Measurements from ENCODE around the gene KRI1. TPM values are rescaled to one million over a fixed set of nuclear protein-coding genes. Genes with fewer than 3 reads are reported as not detected.

The KRI1 gene
- polyA plus RNA-seq, 1 of the 3 experiments (the other 2 are of a cell fraction): 26.7 TPM

DNA sequence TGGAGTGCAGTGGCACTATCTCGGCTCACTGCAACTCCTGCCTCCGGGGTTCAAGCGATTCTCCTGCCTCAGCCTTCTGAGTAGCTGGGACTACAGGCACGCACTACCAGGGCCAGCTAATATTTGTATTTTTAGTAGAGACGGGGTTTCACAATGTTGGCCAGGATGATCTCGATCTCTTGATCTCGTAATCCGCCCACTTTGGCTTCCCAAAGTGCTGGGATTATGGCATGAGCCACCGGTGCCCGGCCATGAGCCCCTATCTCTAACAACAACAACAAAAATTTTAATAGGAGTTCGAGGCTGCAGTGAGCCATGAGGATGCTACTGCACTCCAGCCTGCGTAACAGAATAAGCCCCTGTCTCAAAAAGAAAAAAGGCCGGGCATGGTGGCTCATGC lies 16.3 kb upstream of the KRI1 start:
- H3K4me3 ChIP-seq (ENCODE audit: low read depth in 2 of 2, low read length in 1 of 2): no peak overlapping the region
- no peak overlapping the region for H3K9ac ChIP-seq
- no peak overlapping the region for H2AFZ ChIP-seq (ENCODE audit: low read depth)

DNA sequence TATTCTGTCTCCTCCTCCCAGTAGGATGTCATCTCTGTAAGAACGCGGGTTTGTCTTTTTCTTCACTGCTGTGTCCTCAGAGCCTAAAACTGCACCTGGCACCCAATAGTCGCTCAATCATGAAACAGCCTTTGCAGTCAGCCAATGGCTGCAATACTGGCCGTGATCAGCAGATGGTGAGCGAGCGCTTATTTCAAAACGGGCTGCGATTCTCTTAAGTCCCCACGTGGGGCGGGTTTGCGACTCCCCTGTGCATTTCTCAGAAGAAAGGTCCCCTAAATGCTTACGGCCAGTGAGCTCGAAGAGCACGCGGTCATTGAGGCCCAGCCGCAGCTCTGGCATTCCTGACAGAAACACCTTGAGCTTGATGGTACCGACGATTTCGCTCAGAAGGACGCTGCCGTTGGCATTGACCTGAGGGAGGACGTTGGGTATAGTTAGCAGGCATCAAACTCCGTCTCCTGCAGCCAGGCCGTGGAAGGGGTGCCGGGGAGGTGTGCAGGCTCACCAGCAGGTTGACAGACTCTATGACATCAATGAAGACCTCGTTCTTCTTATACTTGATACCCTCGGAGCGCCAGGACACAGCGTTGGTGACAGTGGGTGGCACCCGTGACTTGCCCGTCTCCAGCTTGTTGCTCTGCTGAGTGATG lies 15.3 kb upstream of the KRI1 start:
- H3K27ac ChIP-seq (ENCODE audit: low read depth in 2 of 2, low read length in 1 of 2): no peak overlapping the region
- H3K4me1 ChIP-seq (ENCODE audit: control insufficient read depth in 1 of 2, insufficient read depth in 2 of 2, low read depth in 1 of 2, low read length in 1 of 2): peaks cover 0 to 3% of the 10 kb centered on the region in 2 experiments; a peak in 1 of 4 replicates
- no peak overlapping the region for H3K4me2 ChIP-seq
- no peaks in the 10 kb centered on the region for H3K9me3 ChIP-seq
- H3K27me3 ChIP-seq (ENCODE audit: insufficient read depth): no peaks in the 10 kb centered on the region
- H3K79me2 ChIP-seq (ENCODE audit: insufficient read depth): no peaks in the 10 kb centered on the region
- ChIA-PET CTCF (interaction anchor here (0.6 to 9.1 kb wide), 55 partner anchors 8 to 283 kb away, joined by 3 to 330 read pairs (median 5); partner anchors contain the start of genes CDKN2D, DNM2, KRI1 and QTRT1), POLR2A (interaction anchor here (0.6 to 1.3 kb wide), 4 partner anchors 59 to 115 kb away, joined by 3 to 7 read pairs (median 4); no protein-coding TSS in a partner anchor)
- H4K20me1 ChIP-seq (ENCODE audit: insufficient read depth): no peaks in the 10 kb centered on the region
- no peaks in the 10 kb centered on the region for H3F3A ChIP-seq (replicated peaks; ENCODE audit: insufficient read depth)
- TF ChIP-seq SIN3A (IDR thresholded peaks at IDR 0.05; ENCODE audit: borderline replicate concordance, low read depth, low read length) (peak; percentile 51; the same call in 1 of the 2 replicates), SMC3 (IDR thresholded peaks at IDR 0.05; ENCODE audit: low read depth, low read length) (peak; percentile 98), RFX5 (IDR thresholded peaks at IDR 0.05; ENCODE audit: low read length) (peak; percentile 51; the same call in 1 of the 2 replicates), NFIC (IDR thresholded peaks at IDR 0.05; ENCODE audit: borderline replicate concordance) (no peak), RCOR1 (IDR thresholded peaks at IDR 0.05; ENCODE audit: low read length) (no peak), TAF1 (IDR thresholded peaks at IDR 0.05; ENCODE audit: borderline replicate concordance, low read depth, low read length) (no peak), RAD21 (IDR thresholded peaks at IDR 0.05; ENCODE audit: low read length) (peak; percentile 98), FOXJ3 (CRISPR knock-in tag; IDR thresholded peaks at IDR 0.05) (no peak), YY1 (IDR thresholded peaks at IDR 0.05; ENCODE audit: low read depth) (no peak), GABPA (IDR thresholded peaks at IDR 0.05; ENCODE audit: low read depth) (no peak), MXI1 (IDR thresholded peaks at IDR 0.05; ENCODE audit: low read depth, low read length) (peak; percentile 91), MEF2A (IDR thresholded peaks at IDR 0.05; ENCODE audit: borderline replicate concordance, low read depth) (no peak)
- TF ChIP-seq, protein P1, sequence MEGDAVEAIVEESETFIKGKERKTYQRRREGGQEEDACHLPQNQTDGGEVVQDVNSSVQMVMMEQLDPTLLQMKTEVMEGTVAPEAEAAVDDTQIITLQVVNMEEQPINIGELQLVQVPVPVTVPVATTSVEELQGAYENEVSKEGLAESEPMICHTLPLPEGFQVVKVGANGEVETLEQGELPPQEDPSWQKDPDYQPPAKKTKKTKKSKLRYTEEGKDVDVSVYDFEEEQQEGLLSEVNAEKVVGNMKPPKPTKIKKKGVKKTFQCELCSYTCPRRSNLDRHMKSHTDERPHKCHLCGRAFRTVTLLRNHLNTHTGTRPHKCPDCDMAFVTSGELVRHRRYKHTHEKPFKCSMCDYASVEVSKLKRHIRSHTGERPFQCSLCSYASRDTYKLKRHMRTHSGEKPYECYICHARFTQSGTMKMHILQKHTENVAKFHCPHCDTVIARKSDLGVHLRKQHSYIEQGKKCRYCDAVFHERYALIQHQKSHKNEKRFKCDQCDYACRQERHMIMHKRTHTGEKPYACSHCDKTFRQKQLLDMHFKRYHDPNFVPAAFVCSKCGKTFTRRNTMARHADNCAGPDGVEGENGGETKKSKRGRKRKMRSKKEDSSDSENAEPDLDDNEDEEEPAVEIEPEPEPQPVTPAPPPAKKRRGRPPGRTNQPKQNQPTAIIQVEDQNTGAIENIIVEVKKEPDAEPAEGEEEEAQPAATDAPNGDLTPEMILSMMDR (IDR thresholded peaks at IDR 0.05): peak; percentile 97
- TF ChIP-seq, protein P2, sequence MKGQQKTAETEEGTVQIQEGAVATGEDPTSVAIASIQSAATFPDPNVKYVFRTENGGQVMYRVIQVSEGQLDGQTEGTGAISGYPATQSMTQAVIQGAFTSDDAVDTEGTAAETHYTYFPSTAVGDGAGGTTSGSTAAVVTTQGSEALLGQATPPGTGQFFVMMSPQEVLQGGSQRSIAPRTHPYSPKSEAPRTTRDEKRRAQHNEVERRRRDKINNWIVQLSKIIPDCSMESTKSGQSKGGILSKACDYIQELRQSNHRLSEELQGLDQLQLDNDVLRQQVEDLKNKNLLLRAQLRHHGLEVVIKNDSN (IDR thresholded peaks at IDR 0.05; ENCODE audit: borderline replicate concordance, low read depth): peak; percentile 46; the same call in 1 of the 2 replicates
- TF ChIP-seq, protein P3, sequence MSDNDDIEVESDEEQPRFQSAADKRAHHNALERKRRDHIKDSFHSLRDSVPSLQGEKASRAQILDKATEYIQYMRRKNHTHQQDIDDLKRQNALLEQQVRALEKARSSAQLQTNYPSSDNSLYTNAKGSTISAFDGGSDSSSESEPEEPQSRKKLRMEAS (IDR thresholded peaks at IDR 0.05; ENCODE audit: low read depth): peak; percentile 84
- WGBS (ENCODE audit: low lambda C conversion rate): 29% methylated on average over 28 of the region's 31 CpGs
- H2AFZ ChIP-seq (ENCODE audit: low read depth): no peak overlapping the region
- no peaks in the 10 kb centered on the region for H3K9me2 ChIP-seq
- no peak overlapping the region for H3K9ac ChIP-seq
- DNase-seq: peak; percentile 86
- H3K4me3 ChIP-seq (ENCODE audit: low read depth in 2 of 2, low read length in 1 of 2): peak overlapping the region in 1 of 2 experiments; percentile 6; a peak in 1 of 4 replicates
- H3K36me3 ChIP-seq (replicated peaks in 1 of 2; ENCODE audit: control insufficient read depth in 1 of 2, insufficient read depth in 2 of 2, low read length in 1 of 2): no peaks in the 10 kb centered on the region

More for the DNA sequence above, 16.3 kb upstream of the KRI1 start:
- peaks cover 5% of the 10 kb centered on the region; the same call in 1 of the 2 replicates for H3K27me3 ChIP-seq (ENCODE audit: insufficient read depth)
- no peaks in the 10 kb centered on the region for H3K9me2 ChIP-seq
- H3K4me1 ChIP-seq (ENCODE audit: control insufficient read depth in 1 of 2, insufficient read depth in 2 of 2, low read depth in 1 of 2, low read length in 1 of 2): peaks cover 0 to 3% of the 10 kb centered on the region in 2 experiments; a peak in 1 of 4 replicates
- 87% methylated on average over 13 of the region's 13 CpGs for WGBS (ENCODE audit: low lambda C conversion rate)
- H3K9me3 ChIP-seq: no peaks in the 10 kb centered on the region
- ChIA-PET POLR2A (interaction anchor here (1.1 to 1.3 kb wide), 2 partner anchors 64 to 114 kb away, joined by 4 read pairs; no protein-coding TSS in a partner anchor), CTCF (interaction anchor here (0.6 to 9.1 kb wide), 38 partner anchors 10 to 282 kb away, joined by 3 to 330 read pairs (median 5); partner anchors contain the start of genes CDKN2D, DNM2 and QTRT1)
- DNase-seq: no peak
- no peaks in the 10 kb centered on the region for H3K79me2 ChIP-seq (ENCODE audit: insufficient read depth)
- H3K36me3 ChIP-seq (replicated peaks in 1 of 2; ENCODE audit: control insufficient read depth in 1 of 2, insufficient read depth in 2 of 2, low read length in 1 of 2): no peaks in the 10 kb centered on the region
- TF ChIP-seq MXI1 (IDR thresholded peaks at IDR 0.05; ENCODE audit: low read depth, low read length) (no peak), JUND (IDR thresholded peaks at IDR 0.05) (no peak), NRF1 (IDR thresholded peaks at IDR 0.05; ENCODE audit: low read depth, low read length) (no peak)
- TF ChIP-seq, protein P4, sequence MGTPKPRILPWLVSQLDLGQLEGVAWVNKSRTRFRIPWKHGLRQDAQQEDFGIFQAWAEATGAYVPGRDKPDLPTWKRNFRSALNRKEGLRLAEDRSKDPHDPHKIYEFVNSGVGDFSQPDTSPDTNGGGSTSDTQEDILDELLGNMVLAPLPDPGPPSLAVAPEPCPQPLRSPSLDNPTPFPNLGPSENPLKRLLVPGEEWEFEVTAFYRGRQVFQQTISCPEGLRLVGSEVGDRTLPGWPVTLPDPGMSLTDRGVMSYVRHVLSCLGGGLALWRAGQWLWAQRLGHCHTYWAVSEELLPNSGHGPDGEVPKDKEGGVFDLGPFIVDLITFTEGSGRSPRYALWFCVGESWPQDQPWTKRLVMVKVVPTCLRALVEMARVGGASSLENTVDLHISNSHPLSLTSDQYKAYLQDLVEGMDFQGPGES (IDR thresholded peaks at IDR 0.05; ENCODE audit: low read depth, low read length): no peak
- TF ChIP-seq, protein P1 (IDR thresholded peaks at IDR 0.05): no peak
- H3K27ac ChIP-seq (ENCODE audit: low read depth in 2 of 2, low read length in 1 of 2): no peak overlapping the region
- no peak overlapping the region for H3K4me2 ChIP-seq
- H4K20me1 ChIP-seq (ENCODE audit: insufficient read depth): no peaks in the 10 kb centered on the region
- no peaks in the 10 kb centered on the region for H3F3A ChIP-seq (replicated peaks; ENCODE audit: insufficient read depth)

All from SK-N-SH (cell line).